GM19238 (cell line): Measurements from ENCODE around the gene IQCE.

Source experiments
- DNase-seq: peaks from one replicate; pipeline ENCODE4 v3.0.0; 2011; ENCODE audit warnings: low spot score; ENCODE audit not compliant: insufficient read length

Gene IQCE

GRCh38 chr7:2661096-2661449 lies 102.3 kb downstream of the IQCE start:
- DNase-seq: no peak

GRCh38 chr7:2661602-2662272 lies 103.0 kb downstream of the IQCE start:
- no peak for DNase-seq

DNA sequence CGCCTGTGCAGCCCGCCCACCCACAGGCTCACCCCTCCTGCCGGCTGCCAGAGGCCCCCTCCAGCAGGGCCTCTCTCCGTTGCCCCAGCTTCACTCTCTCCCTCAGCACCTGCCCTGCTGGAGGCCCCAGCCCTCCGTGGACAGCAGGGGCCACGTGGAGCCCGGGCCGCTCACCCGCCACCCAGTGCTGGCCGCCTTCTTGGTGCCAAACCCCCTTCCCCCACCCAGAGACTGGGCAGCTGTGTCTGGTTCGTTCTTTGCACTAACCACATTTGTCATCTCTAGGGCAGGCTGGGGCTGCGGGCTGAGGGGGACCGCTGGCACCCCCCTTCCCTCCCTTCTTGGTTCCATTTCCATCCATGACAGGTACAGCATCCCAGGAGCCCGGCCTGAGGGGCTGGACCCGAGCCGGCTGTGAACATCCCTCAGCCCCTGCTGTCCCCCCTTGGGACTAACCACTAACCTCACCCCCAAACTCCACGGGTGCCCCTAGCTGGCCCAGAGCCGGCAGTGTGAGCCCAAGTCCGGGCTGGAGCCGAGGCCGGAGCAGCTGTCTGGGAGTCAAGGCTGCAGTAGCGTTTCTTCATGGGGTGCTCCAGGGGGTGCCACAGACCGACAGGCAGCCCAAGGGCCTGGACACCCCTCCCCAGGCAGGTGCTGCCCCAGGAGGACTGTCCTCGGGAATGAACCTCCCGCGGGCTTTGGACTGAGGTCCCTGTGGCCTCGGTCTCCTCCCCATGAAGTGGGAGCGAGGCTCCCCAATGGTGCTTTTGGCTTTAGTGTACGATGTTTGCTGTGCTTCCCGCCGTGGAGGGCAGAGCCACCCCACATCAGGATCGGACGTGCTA lies 103.7 kb downstream of the IQCE start:
- no peak for DNase-seq

DNA sequence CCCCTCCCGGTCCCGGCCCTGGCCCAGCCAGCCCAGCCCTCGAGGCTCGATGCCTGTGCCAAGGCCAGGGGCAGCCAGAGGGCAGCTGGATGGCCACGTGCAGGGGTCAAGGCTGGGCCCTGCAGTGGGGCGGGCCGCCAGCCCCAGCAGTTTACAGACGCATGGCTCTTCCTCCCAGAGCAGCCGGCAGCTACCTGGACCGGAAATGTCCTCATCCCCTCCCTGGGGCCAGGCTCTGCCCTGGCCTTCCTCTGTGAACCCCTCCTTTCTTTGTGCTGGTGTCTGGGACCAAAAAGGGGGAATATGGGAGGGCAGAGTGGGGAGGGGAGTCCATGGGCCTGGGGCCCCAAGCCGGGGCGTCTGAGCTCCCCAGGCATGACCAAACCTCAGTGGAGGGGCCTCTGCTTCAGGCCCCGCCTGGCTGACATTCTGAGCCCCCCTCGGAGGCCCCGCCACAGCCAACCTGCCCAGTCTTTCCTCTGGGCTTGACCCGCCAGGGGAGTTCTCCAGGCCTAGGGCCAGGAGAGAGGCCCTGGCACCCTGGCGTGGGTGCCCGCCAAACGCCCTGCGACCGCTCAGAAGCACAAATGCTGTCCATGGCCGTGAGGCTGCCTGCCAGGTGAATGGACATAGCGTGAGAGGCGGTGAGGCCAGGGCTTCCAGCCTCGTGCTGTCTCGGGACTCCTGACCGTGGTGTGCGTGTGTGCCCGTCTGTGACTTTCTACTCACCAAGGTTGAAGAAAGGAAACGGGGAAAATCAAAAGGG lies 104.5 kb downstream of the IQCE start:
- DNase-seq: no peak

GRCh38 chr7:2663960-2664359 lies 105.2 kb downstream of the IQCE start:
- DNase-seq: no peak
